GM19035 (cell line): ENCODE data around the gene TJP1.

Experiments
- ATAC-seq: cut with Tn5 transposase; IDR thresholded peaks from one replicate; pipeline ENCODE4 v1.9.1; 2021; ENCODE audit not compliant: unreplicated experiment

The TJP1 gene

DNA sequence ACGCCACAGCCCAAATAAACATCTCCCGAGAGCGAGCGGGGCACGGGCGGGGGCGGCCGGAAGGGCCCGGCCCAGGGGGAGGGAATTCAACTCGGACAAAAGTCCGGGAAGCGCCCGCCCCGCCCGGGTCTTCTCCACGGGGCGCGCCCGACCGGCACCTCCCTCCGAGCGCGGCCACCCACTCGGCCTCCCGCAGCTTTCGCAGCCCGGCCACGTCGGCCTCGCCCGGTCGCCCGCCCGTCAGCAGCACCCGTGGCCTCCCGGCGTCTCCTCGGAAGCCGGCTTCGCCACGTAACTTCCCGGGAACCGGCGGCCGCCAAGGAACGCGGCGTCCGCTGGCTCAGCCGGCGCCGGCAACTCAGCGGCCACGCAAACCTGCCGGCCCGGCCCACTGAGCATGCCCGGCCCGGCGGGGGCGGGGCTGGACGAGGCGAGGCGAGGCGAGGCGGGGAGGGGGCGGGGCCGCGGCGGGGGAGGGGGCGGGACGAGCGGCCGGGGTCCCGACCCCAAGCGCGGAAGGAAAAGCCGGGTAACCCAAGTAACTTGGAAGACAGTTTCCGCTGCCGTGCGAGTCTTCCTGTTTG lies at the start of gene TJP1:
Gene TJP1 (minus strand): TSS at position 369 of the 584 bp plus-strand sequence. CDS start 440 bp downstream, outside the sequence.
- ATAC-seq, result no peak

DNA sequence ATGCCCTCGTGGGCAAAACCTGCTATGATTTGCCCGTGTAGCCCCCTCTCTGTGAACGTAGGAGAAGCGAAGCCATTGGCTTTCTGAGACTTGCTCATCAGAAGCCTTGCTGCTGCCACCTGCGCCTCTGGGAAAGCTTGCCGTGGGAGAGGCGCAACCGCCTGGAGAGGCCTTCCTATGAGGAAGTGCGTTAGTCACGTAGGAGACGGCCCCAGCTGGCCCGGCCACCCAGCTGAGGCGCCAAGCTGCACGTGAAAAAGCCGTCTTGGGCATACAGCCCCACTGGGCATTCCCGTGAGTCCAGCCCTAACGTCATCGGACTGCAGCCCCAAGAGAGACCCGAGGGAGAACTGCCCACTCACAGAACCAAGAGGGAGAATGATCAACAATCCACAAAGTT lies 49.1 kb upstream of the TJP1 start:
- ATAC-seq, result no peak

GRCh38 chr15:29870495-29871151 lies 48.4 kb upstream of the TJP1 start:
- no peak for ATAC-seq

DNA sequence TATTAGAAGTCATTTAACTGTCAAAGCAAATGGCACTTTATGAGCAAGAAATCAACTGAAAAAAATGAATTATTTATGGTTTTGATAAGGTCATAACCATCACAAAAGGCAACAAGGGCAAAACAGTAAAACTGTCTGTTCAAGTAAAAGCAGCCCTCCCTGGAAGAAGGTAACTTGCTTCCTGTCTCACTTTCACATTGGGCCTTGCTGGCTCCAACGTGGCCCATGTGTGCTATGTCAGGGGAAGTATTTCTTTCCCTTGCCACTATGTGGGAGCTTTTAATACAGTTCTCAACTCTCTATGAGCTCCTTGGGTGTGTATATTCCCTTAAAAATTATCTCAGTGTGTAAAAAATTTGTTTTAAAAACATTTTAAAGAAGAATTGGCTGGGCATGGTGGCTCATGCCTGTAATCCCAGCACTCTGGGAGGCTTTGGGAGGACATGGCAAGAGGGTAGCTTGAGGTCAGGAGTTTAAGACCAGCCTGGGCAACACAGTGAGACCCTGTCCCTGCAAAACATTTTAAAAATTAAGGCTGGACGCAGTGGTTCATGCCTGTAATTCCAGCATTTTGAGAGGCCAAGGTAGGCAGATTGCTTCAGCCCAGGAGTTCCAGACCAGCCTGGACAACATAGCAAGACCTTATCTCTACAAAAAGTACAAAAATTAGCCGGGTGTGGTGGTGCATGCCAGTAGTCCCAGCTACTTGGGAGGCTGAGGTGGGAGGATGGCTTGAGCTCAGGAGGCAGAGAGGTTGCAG lies 45.2 kb upstream of the TJP1 start:
- no peak for ATAC-seq

DNA sequence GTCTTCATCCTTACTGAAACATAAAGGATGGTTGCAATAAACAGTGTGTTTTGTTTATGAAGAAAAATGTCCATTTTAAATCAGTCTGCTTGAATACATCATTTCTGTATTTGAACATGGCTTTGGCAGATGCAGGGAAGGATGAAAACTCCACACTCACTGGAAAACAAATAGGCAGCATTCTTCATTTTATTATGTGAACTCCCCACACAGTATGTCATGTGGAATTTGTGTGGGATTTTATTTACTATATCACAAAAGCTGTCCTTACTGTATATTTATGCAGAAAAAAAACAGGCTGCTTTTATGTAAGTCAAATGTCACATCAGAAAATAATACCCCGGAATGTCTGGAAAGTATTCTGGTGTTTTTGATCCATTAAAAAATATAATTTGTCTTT lies 44.1 kb upstream of the TJP1 start:
- ATAC-seq, result no peak

DNA sequence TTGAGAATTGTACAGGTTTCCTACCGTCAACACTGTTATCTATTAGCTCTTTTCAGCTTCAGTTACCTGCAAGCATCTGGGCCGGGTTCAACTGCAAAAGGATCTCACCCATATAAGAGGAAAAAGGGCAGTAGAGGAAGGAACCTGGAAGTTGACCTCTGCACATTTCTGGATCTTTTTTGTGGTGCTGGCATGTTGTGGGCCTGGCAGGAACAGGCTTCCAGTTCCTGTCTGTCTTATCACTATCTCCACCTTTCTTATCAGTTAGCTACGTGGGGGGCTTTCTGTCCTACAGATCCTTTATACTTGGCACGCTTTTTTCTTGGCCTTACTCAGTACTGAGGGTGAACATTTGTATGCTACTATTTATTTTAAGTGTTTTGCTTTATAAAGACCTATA lies 42.2 kb upstream of the TJP1 start:
- ATAC-seq, result no peak

GRCh38 chr15:29863438-29863837 lies 41.2 kb upstream of the TJP1 start:
- ATAC-seq, result no peak

GRCh38 chr15:29862271-29862670 lies 40.0 kb upstream of the TJP1 start:
- ATAC-seq, result no peak

DNA sequence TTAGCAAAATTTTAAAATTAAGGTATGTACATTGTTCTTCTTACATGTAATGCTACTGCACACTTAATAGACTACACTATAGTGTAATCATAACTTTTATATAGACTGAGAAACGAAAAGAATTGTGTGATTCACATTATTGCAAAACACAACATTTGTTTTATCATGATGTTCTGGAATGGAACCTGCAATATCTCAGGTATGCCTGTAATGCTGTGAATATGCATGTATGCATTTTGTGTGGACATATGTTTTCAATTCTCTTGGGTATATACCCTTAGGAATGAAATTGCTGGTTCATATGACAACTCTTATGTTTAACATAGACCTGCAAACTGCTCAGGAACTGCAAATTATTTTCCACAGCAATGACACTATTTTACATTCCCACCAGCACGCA lies 38.6 kb upstream of the TJP1 start:
- no peak for ATAC-seq

GRCh38 chr15:29859973-29860715 lies 37.9 kb upstream of the TJP1 start:
- no peak for ATAC-seq

GRCh38 chr15:29859293-29859692 lies 37.0 kb upstream of the TJP1 start:
- no peak for ATAC-seq

GRCh38 chr15:29857221-29857789 lies 35.0 kb upstream of the TJP1 start:
- ATAC-seq, result no peak

- ATAC-seq, result no peak
These were observed 32.1 kb upstream of the TJP1 start for GRCh38 chr15:29854413-29854812.

- ATAC-seq, result no peak
These were observed 31.1 kb upstream of the TJP1 start for GRCh38 chr15:29853211-29853987.

- no peak for ATAC-seq
These were observed 29.9 kb upstream of the TJP1 start for GRCh38 chr15:29852201-29852600.

- no peak for ATAC-seq
These were observed 27.4 kb upstream of the TJP1 start for GRCh38 chr15:29849716-29850115.

DNA sequence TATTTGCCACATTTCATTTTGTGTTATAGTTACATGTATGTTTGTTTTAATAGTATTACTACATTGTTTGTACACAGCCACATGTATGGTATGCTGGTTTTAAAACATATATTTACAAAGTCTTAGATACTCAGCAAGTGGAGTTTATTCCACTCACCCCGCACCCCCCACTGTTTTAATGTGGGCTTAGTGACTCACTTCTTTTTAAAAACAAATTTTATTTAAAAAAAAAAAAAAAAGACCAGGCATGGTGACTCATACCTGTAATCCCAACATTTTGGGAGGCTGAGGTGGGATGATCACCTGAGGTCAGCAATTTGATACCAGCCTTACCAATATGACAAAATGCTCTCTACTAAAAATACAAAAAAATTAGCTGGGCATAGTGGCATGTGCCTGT lies 26.9 kb upstream of the TJP1 start:
- no peak for ATAC-seq

DNA sequence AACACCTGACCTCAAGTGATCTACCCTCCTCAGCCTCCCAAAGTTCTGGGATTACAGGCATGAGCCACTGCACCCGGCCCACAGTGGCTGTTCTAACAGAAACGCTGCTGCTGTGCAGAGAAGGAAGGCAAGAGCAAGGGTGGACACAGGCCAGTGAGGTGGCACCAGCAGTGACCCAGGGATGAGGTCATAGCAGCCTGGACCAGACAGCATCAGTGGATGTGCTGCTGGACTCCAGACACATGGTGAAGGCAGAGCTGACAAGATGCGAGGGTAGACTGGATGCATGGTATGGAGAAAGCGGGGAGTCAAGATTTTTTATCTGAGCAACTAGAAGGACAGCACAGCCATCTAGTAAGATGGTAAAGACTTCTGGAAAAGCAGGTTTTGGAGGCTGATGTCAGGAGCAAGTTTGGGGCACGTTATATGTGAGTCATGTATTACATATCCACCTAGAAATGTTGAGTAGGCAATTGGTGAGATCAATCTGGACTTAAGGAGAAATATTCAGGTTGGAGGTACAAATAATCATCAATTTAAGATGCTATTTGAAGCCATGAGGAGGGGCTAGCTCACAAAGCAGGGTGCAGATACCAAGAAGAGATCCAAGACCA lies 22.1 kb upstream of the TJP1 start:
- no peak for ATAC-seq

DNA sequence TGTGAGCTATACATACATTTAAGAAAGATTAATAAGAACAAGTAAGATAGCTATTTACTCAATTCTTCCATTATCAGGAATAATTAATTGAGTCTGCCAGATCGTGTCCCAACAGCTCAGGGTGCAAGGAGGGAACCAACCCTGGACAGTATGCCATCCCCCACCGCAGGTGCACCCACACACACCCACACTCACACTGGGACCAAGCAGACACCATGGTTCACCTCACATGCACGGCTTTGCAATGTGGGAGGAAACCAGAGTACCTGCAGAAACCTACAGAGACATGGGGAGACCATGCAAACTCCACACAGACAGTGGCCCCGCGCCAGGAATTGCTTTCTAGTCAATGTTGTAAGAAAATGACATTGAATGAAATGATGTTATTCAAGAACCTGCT lies 20.0 kb upstream of the TJP1 start:
- no peak for ATAC-seq

- ATAC-seq, result no peak
These were observed 18.7 kb upstream of the TJP1 start for GRCh38 chr15:29840926-29841325.
